Panc1 (cell line): Measurements from ENCODE around the gene TIE1. TPM values are rescaled to one million over a fixed set of nuclear protein-coding genes. Genes with fewer than 3 reads are reported as not detected.

ENCODE experiments used
- ATAC-seq: fragments of 200-7000 bp; cut with Tn5 transposase; 2 replicates; pipeline ENCODE4 v1.9.1; 2020; ENCODE audit warnings: mild to moderate bottlenecking, moderate library complexity
- BruUV-seq: library from RNA; stranded (reverse); fragments of 400-500 nt; replicated peaks from 2 replicates; lab custom pipeline; 2021; lab: Mats Ljungman, UMichigan
- CTCF ChIA-PET: fragments of 300-600 bp; sonication (Branson Sonifier 250); formaldehyde crosslinking; loops from one replicate; lab custom pipeline; 2022; ENCODE audit warnings: antibody characterized with exemption; lab: Charles Lee
- POLR2A ChIA-PET: fragments of 300-600 bp; sonication (Branson Sonifier 250); formaldehyde crosslinking; loops from one replicate; lab custom pipeline; 2022; ENCODE audit warnings: antibody characterized with exemption; lab: Charles Lee
- DNase-seq: peaks from one replicate; pipeline ENCODE4 v3.0.0-alpha.2; 2010; ENCODE audit warnings: low read depth, low spot score
- H3K27ac ChIP-seq: 2 replicates; pipeline ENCODE4 v1.5.1; 2011; ENCODE audit warnings: mild to moderate bottlenecking, low read length, inconsistent platforms
- H3K27me3 ChIP-seq: fragments of 200-500 bp; sonication (Bioruptor generic); 2 replicates; pipeline ENCODE4 v1.6.0; 2014; ENCODE audit warnings: low read length, inconsistent platforms; ENCODE audit not compliant: control insufficient read depth, insufficient read depth
- H3K36me3 ChIP-seq: fragments of 200-500 bp; sonication (Bioruptor generic); 2 replicates; pipeline ENCODE4 v1.5.1; 2014; ENCODE audit warnings: inconsistent platforms, mild to moderate bottlenecking, low read length, moderate library complexity; ENCODE audit not compliant: control insufficient read depth, insufficient read depth
- H3K4me1 ChIP-seq: 2 replicates; pipeline ENCODE4 v1.5.1; 2011; ENCODE audit warnings: inconsistent platforms, mild to moderate bottlenecking, low read length, moderate library complexity; ENCODE audit not compliant: control insufficient read depth, insufficient read depth
- H3K4me3 ChIP-seq, 2 experiments: 2 replicates each; pipeline ENCODE4 v1.5.1; 2011 to 2012; ENCODE audit warnings: low read depth in 2 of 2, low read length in 2 of 2, mild to moderate bottlenecking in 2 of 2, inconsistent platforms in 1 of 2, moderate library complexity in 1 of 2
- H3K9me3 ChIP-seq: fragments of 200-500 bp; sonication (Bioruptor generic); 2 replicates; pipeline ENCODE4 v1.5.1; 2014; ENCODE audit warnings: low read depth, mild to moderate bottlenecking, inconsistent platforms, low read length, moderate library complexity; ENCODE audit not compliant: control insufficient read depth, insufficient read depth
- POLR2AphosphoS5 ChIP-seq: IDR thresholded peaks from 2 replicates; pipeline ENCODE4 v1.6.1; 2012; ENCODE audit warnings: mild to moderate bottlenecking, low read depth, low read length, moderate library complexity
- REST ChIP-seq, 2 experiments: IDR thresholded peaks; 2 replicates each; pipeline ENCODE4 v1.6.1; 2011 to 2012; ENCODE audit warnings: low read depth in 2 of 2, control low read depth in 1 of 2, low read length in 1 of 2, mild to moderate bottlenecking in 1 of 2, moderate library complexity in 1 of 2; ENCODE audit not compliant: insufficient read depth in 1 of 2
- SIN3A ChIP-seq: IDR thresholded peaks from 2 replicates; pipeline ENCODE4 v1.6.1; 2012; ENCODE audit warnings: low read depth, mild to moderate bottlenecking, low read length, moderate library complexity, borderline replicate concordance; ENCODE audit not compliant: insufficient read depth
- TCF7L2 ChIP-seq: IDR thresholded peaks from 2 replicates; pipeline ENCODE4 v1.6.1; 2011; ENCODE audit warnings: mild to moderate bottlenecking, low read depth, low read length, inconsistent platforms
- in situ Hi-C: cut with HindIII; loops from 2 replicates; pipeline ENCODE4 v1.10.0; 2016; ENCODE audit warnings: low sequenced_read_pairs, low pct_unique_long_range_greater_than_20kb
- intact Hi-C: fragments of 100-400 bp; cut with micrococcal nuclease; formaldehyde crosslinking; loops from one replicate; pipeline ENCODE4 v1.10.0; 2022; ENCODE audit not compliant: unreplicated experiment
- microRNA-seq: library from miRNA; unstranded; fragments of <30 nt; microRNA quantifications from one replicate; pipeline ENCODE4 v1.1.0, GENCODE V29; 2020; ENCODE audit not compliant: unreplicated experiment
- total RNA-seq: library from RNA; stranded (reverse); gene quantifications from one replicate; pipeline ENCODE4 v1.2.1, GENCODE V29; 2021; ENCODE audit not compliant: unreplicated experiment
- TF ChIP-seq, protein P1 (sequence below): fragments of 450-650 bp; IDR thresholded peaks from 2 replicates; pipeline ENCODE4 v1.5.1; 2017; ENCODE audit warnings: mild to moderate bottlenecking

The TIE1 gene
- total RNA-seq, 1 experiment from 2014 or later: 0.28 TPM

- BruUV-seq: no TSS peak
- peaks cover 10% of the 10 kb centered on the region for H3K4me1 ChIP-seq
- no peaks in the 10 kb centered on the region; the same call in 1 of the 2 replicates for H3K36me3 ChIP-seq
- DNase-seq (no peak), ATAC-seq (no peak)
- no peaks in the 10 kb centered on the region for H3K9me3 ChIP-seq
- in situ Hi-C loops: no loop called here
- H3K27me3 ChIP-seq: no peaks in the 10 kb centered on the region
- H3K4me3 ChIP-seq: no peak overlapping the region
- H3K27ac ChIP-seq: no peak overlapping the region
- intact Hi-C loops: no loop called here
- ChIA-PET POLR2A (no interaction called here), CTCF (no interaction called here)
- TF ChIP-seq TCF7L2: no peak
- TF ChIP-seq, protein P1, sequence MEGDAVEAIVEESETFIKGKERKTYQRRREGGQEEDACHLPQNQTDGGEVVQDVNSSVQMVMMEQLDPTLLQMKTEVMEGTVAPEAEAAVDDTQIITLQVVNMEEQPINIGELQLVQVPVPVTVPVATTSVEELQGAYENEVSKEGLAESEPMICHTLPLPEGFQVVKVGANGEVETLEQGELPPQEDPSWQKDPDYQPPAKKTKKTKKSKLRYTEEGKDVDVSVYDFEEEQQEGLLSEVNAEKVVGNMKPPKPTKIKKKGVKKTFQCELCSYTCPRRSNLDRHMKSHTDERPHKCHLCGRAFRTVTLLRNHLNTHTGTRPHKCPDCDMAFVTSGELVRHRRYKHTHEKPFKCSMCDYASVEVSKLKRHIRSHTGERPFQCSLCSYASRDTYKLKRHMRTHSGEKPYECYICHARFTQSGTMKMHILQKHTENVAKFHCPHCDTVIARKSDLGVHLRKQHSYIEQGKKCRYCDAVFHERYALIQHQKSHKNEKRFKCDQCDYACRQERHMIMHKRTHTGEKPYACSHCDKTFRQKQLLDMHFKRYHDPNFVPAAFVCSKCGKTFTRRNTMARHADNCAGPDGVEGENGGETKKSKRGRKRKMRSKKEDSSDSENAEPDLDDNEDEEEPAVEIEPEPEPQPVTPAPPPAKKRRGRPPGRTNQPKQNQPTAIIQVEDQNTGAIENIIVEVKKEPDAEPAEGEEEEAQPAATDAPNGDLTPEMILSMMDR: no peak
- TF ChIP-seq REST (IDR thresholded peaks at IDR 0.05; ENCODE audit: insufficient read depth in 1 of 2, low read depth in 2 of 2, low read length in 1 of 2): no peak
- no peak for TF ChIP-seq POLR2AphosphoS5
- no peak for TF ChIP-seq SIN3A
These were observed 71.4 kb downstream of the TIE1 start for GRCh38 chr1:43372172-43372571.

Small RNA genes lying within 50 kb of the gene (microRNA-seq; reads per million reads assigned to microRNA genes)
- 2.5 reads per million for gene MIR6734

Other genes with a start within 250 kb of the TIE1 start
- 144 TPM for gene EBNA1BP2, start 128.7 kb upstream of the TIE1 start, total RNA-seq
- gene CFAP57, start 128.7 kb upstream of the TIE1 start, total RNA-seq: 0.69 TPM
- gene TMEM125, start 31.0 kb upstream of the TIE1 start, total RNA-seq: not detected
- not detected for gene C1orf210, start 15.4 kb upstream of the TIE1 start, total RNA-seq
- gene MPL, start 36.8 kb downstream of the TIE1 start, total RNA-seq: not detected
- 215 TPM for gene CDC20, start 58.0 kb downstream of the TIE1 start, total RNA-seq
- gene ELOVL1, start 67.0 kb downstream of the TIE1 start, total RNA-seq: 105 TPM
- 50.8 TPM for gene MED8, start 88.8 kb downstream of the TIE1 start, total RNA-seq
- 40.2 TPM for gene SZT2, start 88.9 kb downstream of the TIE1 start, total RNA-seq
- 55.3 TPM for gene HYI, start 152.9 kb downstream of the TIE1 start, total RNA-seq
- gene PTPRF, start 229.9 kb downstream of the TIE1 start, total RNA-seq: 77.5 TPM